Measurements from ENCODE around the gene CACYBP.
"Not testable (repeated sequence)": the region's sequence is repeated elsewhere in the genome, so short reads cannot be mapped to it uniquely, and the experiment has no call there.

Gene CACYBP

GRCh38 chr1:175033953-175034352 is 34.2 kb downstream of the CACYBP start:
- Mint-ChIP-seq H3K4me3 (no peak overlapping the region), H3K36me3 (ENCODE audit: insufficient read depth) (peaks cover 8% of the 10 kb centered on the region), H3K4me1 (peaks cover 9% of the 10 kb centered on the region), H3K27ac (ENCODE audit: low read depth) (no peak overlapping the region), H3K27me3 (no peaks in the 10 kb centered on the region), H3K9me3 (no peaks in the 10 kb centered on the region)
- ATAC-seq (replicated peaks; ENCODE audit: extremely low read depth, poor library complexity, severe bottlenecking) = no peak
- no peak for DNase-seq (ENCODE audit: low spot score in 2 of 2)

GRCh38 chr1:175034775-175035174 is 35.0 kb downstream of the CACYBP start:
- Mint-ChIP-seq H3K27me3 (no peaks in the 10 kb centered on the region), H3K36me3 (ENCODE audit: insufficient read depth) (no peaks in the 10 kb centered on the region), H3K9me3 (no peaks in the 10 kb centered on the region), H3K4me3 (no peak overlapping the region), H3K27ac (ENCODE audit: low read depth) (no peak overlapping the region), H3K4me1 (peaks cover 2% of the 10 kb centered on the region)
- no peak for ATAC-seq (replicated peaks; ENCODE audit: extremely low read depth, poor library complexity, severe bottlenecking)
- DNase-seq (ENCODE audit: low spot score in 2 of 2) = no peak

GRCh38 chr1:175035865-175036264 is 36.1 kb downstream of the CACYBP start:
- no peak overlapping the region for H3K27ac Mint-ChIP-seq (ENCODE audit: low read depth)
- H3K27me3 Mint-ChIP-seq = no peaks in the 10 kb centered on the region
- H3K36me3 Mint-ChIP-seq (ENCODE audit: insufficient read depth) = no peaks in the 10 kb centered on the region
- DNase-seq (ENCODE audit: low spot score in 2 of 2) (no peak), ATAC-seq (replicated peaks; ENCODE audit: extremely low read depth, poor library complexity, severe bottlenecking) (no peak)
- H3K4me1 Mint-ChIP-seq = no peaks in the 10 kb centered on the region
- H3K9me3 Mint-ChIP-seq = no peaks in the 10 kb centered on the region
- H3K4me3 Mint-ChIP-seq = no peak overlapping the region

GRCh38 chr1:175036476-175036875 is 36.7 kb downstream of the CACYBP start:
- no peaks in the 10 kb centered on the region for H3K4me1 Mint-ChIP-seq
- H3K27me3 Mint-ChIP-seq = no peaks in the 10 kb centered on the region
- H3K4me3 Mint-ChIP-seq = no peak overlapping the region
- H3K27ac Mint-ChIP-seq (ENCODE audit: low read depth) = no peak overlapping the region
- H3K9me3 Mint-ChIP-seq = no peaks in the 10 kb centered on the region
- ATAC-seq (replicated peaks; ENCODE audit: extremely low read depth, poor library complexity, severe bottlenecking) (no peak), DNase-seq (ENCODE audit: low spot score in 2 of 2) (no peak)
- H3K36me3 Mint-ChIP-seq (ENCODE audit: insufficient read depth) = no peaks in the 10 kb centered on the region

- DNase-seq (ENCODE audit: low spot score in 2 of 2) (no peak), ATAC-seq (replicated peaks; ENCODE audit: extremely low read depth, poor library complexity, severe bottlenecking) (no peak)
- Mint-ChIP-seq H3K27me3 (no peaks in the 10 kb centered on the region), H3K9me3 (no peaks in the 10 kb centered on the region), H3K27ac (ENCODE audit: low read depth) (no peak overlapping the region), H3K4me3 (no peak overlapping the region), H3K36me3 (ENCODE audit: insufficient read depth) (no peaks in the 10 kb centered on the region), H3K4me1 (no peaks in the 10 kb centered on the region)
Observed at GRCh38 chr1:175037416-175037815, 37.7 kb downstream of the CACYBP start.

GRCh38 chr1:175040324-175040879 is 40.7 kb downstream of the CACYBP start:
- no peak for DNase-seq (ENCODE audit: low spot score in 2 of 2)

GRCh38 chr1:175042650-175043049 is 42.9 kb downstream of the CACYBP start:
- peaks cover 45% of the 10 kb centered on the region for H3K27me3 Mint-ChIP-seq
- no peaks in the 10 kb centered on the region for H3K9me3 Mint-ChIP-seq
- DNase-seq (ENCODE audit: low spot score in 2 of 2) = no peak
- H3K4me1 Mint-ChIP-seq = no peaks in the 10 kb centered on the region
- no peak overlapping the region for H3K27ac Mint-ChIP-seq (ENCODE audit: low read depth)
- H3K36me3 Mint-ChIP-seq (ENCODE audit: insufficient read depth) = no peaks in the 10 kb centered on the region
- H3K4me3 Mint-ChIP-seq = no peak overlapping the region
- no peak for ATAC-seq (replicated peaks; ENCODE audit: extremely low read depth, poor library complexity, severe bottlenecking)

More at GRCh38 chr1:175040324-175040879, 40.7 kb downstream of the CACYBP start:
- Mint-ChIP-seq H3K4me3 (no peak overlapping the region), H3K27ac (ENCODE audit: low read depth) (no peak overlapping the region), H3K36me3 (ENCODE audit: insufficient read depth) (no peaks in the 10 kb centered on the region), H3K4me1 (no peaks in the 10 kb centered on the region), H3K9me3 (no peaks in the 10 kb centered on the region), H3K27me3 (peaks cover 26% of the 10 kb centered on the region)
- ATAC-seq (replicated peaks; ENCODE audit: extremely low read depth, poor library complexity, severe bottlenecking) = no peak

- Mint-ChIP-seq H3K27me3 (peaks cover 57% of the 10 kb centered on the region), H3K36me3 (ENCODE audit: insufficient read depth) (no peaks in the 10 kb centered on the region), H3K4me3 (no peak overlapping the region), H3K9me3 (no peaks in the 10 kb centered on the region), H3K4me1 (no peaks in the 10 kb centered on the region), H3K27ac (ENCODE audit: low read depth) (no peak overlapping the region)
- DNase-seq (ENCODE audit: low spot score in 2 of 2) (no peak), ATAC-seq (replicated peaks; ENCODE audit: extremely low read depth, poor library complexity, severe bottlenecking) (no peak)
Observed at GRCh38 chr1:175043824-175044223, 44.1 kb downstream of the CACYBP start.

- not testable (repeated sequence) for H3K27ac Mint-ChIP-seq (ENCODE audit: low read depth); ATAC-seq (replicated peaks; ENCODE audit: extremely low read depth, poor library complexity, severe bottlenecking); H3K36me3 Mint-ChIP-seq (ENCODE audit: insufficient read depth)
Observed at GRCh38 chr1:175044591-175044990, 44.8 kb downstream of the CACYBP start.

GRCh38 chr1:175045097-175045496 is 45.4 kb downstream of the CACYBP start:
- H3K36me3 Mint-ChIP-seq (ENCODE audit: insufficient read depth) = no peaks in the 10 kb centered on the region
- no peak overlapping the region for H3K4me3 Mint-ChIP-seq
- H3K9me3 Mint-ChIP-seq = no peaks in the 10 kb centered on the region
- no peaks in the 10 kb centered on the region for H3K4me1 Mint-ChIP-seq
- H3K27me3 Mint-ChIP-seq = peaks cover 70% of the 10 kb centered on the region
- H3K27ac Mint-ChIP-seq (ENCODE audit: low read depth) = no peak overlapping the region
- ATAC-seq (replicated peaks; ENCODE audit: extremely low read depth, poor library complexity, severe bottlenecking) = no peak
- DNase-seq (ENCODE audit: low spot score in 2 of 2) = no peak

More at GRCh38 chr1:175044591-175044990, 44.8 kb downstream of the CACYBP start:
- not testable (repeated sequence) for H3K4me3 Mint-ChIP-seq; H3K9me3 Mint-ChIP-seq; H3K4me1 Mint-ChIP-seq; DNase-seq (ENCODE audit: low spot score in 2 of 2)
- peaks cover 65% of the 10 kb centered on the region for H3K27me3 Mint-ChIP-seq

- ATAC-seq (replicated peaks; ENCODE audit: extremely low read depth, poor library complexity, severe bottlenecking) (no peak), DNase-seq (ENCODE audit: low spot score in 2 of 2) (no peak)
- peaks cover 74% of the 10 kb centered on the region for H3K27me3 Mint-ChIP-seq
- H3K9me3 Mint-ChIP-seq = no peaks in the 10 kb centered on the region
- no peak overlapping the region for H3K27ac Mint-ChIP-seq (ENCODE audit: low read depth)
- H3K4me1 Mint-ChIP-seq = no peaks in the 10 kb centered on the region
- H3K4me3 Mint-ChIP-seq = no peak overlapping the region
- H3K36me3 Mint-ChIP-seq (ENCODE audit: insufficient read depth) = no peaks in the 10 kb centered on the region
Observed at GRCh38 chr1:175045519-175045918, 45.8 kb downstream of the CACYBP start.

GRCh38 chr1:175050992-175051391 is 51.2 kb downstream of the CACYBP start:
- no peak for ATAC-seq (replicated peaks; ENCODE audit: extremely low read depth, poor library complexity, severe bottlenecking)
- Mint-ChIP-seq H3K36me3 (ENCODE audit: insufficient read depth) (no peaks in the 10 kb centered on the region), H3K27me3 (peaks cover 100% of the 10 kb centered on the region), H3K4me1 (no peaks in the 10 kb centered on the region), H3K9me3 (no peaks in the 10 kb centered on the region), H3K4me3 (no peak overlapping the region), H3K27ac (ENCODE audit: low read depth) (no peak overlapping the region)
- no peak for DNase-seq (ENCODE audit: low spot score in 2 of 2)

GRCh38 chr1:175054736-175055135 is 55.0 kb downstream of the CACYBP start:
- Mint-ChIP-seq H3K27me3 (peaks cover 96% of the 10 kb centered on the region), H3K27ac (ENCODE audit: low read depth) (no peak overlapping the region), H3K36me3 (ENCODE audit: insufficient read depth) (no peaks in the 10 kb centered on the region), H3K9me3 (no peaks in the 10 kb centered on the region), H3K4me3 (no peak overlapping the region), H3K4me1 (no peaks in the 10 kb centered on the region)
- no peak for DNase-seq (ENCODE audit: low spot score in 2 of 2)
- ATAC-seq (replicated peaks; ENCODE audit: extremely low read depth, poor library complexity, severe bottlenecking) = no peak
